VCaP (cell line): ENCODE results near the gene GPHN.

Experiments
- H3K27ac ChIP-seq: fragments of 450-650 bp; 2 replicates; pipeline ENCODE4 v1.5.1; 2017
- CTCF ChIP-seq: fragments of 450-650 bp; conservative IDR thresholded peaks from 2 replicates; pipeline ENCODE4 v1.5.1; 2017; ENCODE audit warnings: mild to moderate bottlenecking, moderate library complexity

Gene GPHN

GRCh38 chr14:66629499-66629898 lies 121.6 kb downstream of the GPHN start:
- no peak for TF ChIP-seq CTCF
- H3K27ac ChIP-seq = no peak overlapping the region

- no peak overlapping the region for H3K27ac ChIP-seq
- TF ChIP-seq CTCF = no peak
These were observed 126.9 kb downstream of the GPHN start for GRCh38 chr14:66634876-66635275.

- no peak for TF ChIP-seq CTCF
- H3K27ac ChIP-seq = no peak overlapping the region
These were observed 127.5 kb downstream of the GPHN start for GRCh38 chr14:66635435-66635834.

- no peak overlapping the region for H3K27ac ChIP-seq
- no peak for TF ChIP-seq CTCF
These were observed 128.3 kb downstream of the GPHN start for GRCh38 chr14:66636240-66636639.

GRCh38 chr14:66638689-66639088 lies 130.7 kb downstream of the GPHN start:
- TF ChIP-seq CTCF = no peak
- H3K27ac ChIP-seq = no peak overlapping the region

GRCh38 chr14:66641861-66642635 lies 134.1 kb downstream of the GPHN start:
- no peak for TF ChIP-seq CTCF
- H3K27ac ChIP-seq = no peak overlapping the region

GRCh38 chr14:66643344-66643743 lies 135.4 kb downstream of the GPHN start:
- H3K27ac ChIP-seq = no peak overlapping the region
- no peak for TF ChIP-seq CTCF
